ENCODE measurements around the gene CERT1.

The CERT1 gene

GRCh38 chr5:75366787-75367186 is 144.6 kb downstream of the CERT1 start:
- Histone ChIP-seq H3K36me3 (ENCODE audit: insufficient read depth, low read length) (peaks cover 17% of the 10 kb centered on the region; the same call in 1 of the 2 replicates), H2AFZ (ENCODE audit: low read length) (no peak overlapping the region), H4K20me1 (ENCODE audit: insufficient read depth, low read length) (no peaks in the 10 kb centered on the region), H3K79me2 (ENCODE audit: insufficient read depth, low read length) (no peaks in the 10 kb centered on the region), H3K9me3 (ENCODE audit: low read length) (no peaks in the 10 kb centered on the region), H3K9ac (ENCODE audit: low read length) (no peak overlapping the region), H3K4me3 (ENCODE audit: low read depth, low read length, poor library complexity, severe bottlenecking) (no peak overlapping the region), H3F3A (ENCODE audit: insufficient read depth, low read length) (peaks cover 1% of the 10 kb centered on the region; the same call in 1 of the 2 replicates), H3K27me3 (ENCODE audit: insufficient read depth, low read length) (no peaks in the 10 kb centered on the region), H3K27ac (ENCODE audit: low read depth, low read length, poor library complexity, severe bottlenecking) (no peak overlapping the region), H3K9me2 (ENCODE audit: low read depth, low read length) (no peaks in the 10 kb centered on the region), H3K4me2 (ENCODE audit: low read length) (no peak overlapping the region), H3K4me1 (ENCODE audit: insufficient read depth, low read length, severe bottlenecking) (no peaks in the 10 kb centered on the region)
- TF ChIP-seq EZH2 (IDR thresholded peaks at IDR 0.05; ENCODE audit: borderline replicate concordance, low read length): no peak
- no peak for TF ChIP-seq CTCF (IDR thresholded peaks at IDR 0.05; ENCODE audit: low read length)

- Histone ChIP-seq H3K9ac (ENCODE audit: low read length) (no peak overlapping the region), H3K4me3 (ENCODE audit: low read depth, low read length, poor library complexity, severe bottlenecking) (no peak overlapping the region), H3K4me2 (ENCODE audit: low read length) (no peak overlapping the region), H3F3A (ENCODE audit: insufficient read depth, low read length) (peaks cover 5% of the 10 kb centered on the region; the same call in 1 of the 2 replicates), H2AFZ (ENCODE audit: low read length) (no peak overlapping the region), H3K4me1 (ENCODE audit: insufficient read depth, low read length, severe bottlenecking) (no peaks in the 10 kb centered on the region), H3K27ac (ENCODE audit: low read depth, low read length, poor library complexity, severe bottlenecking) (no peak overlapping the region), H4K20me1 (ENCODE audit: insufficient read depth, low read length) (no peaks in the 10 kb centered on the region), H3K79me2 (ENCODE audit: insufficient read depth, low read length) (no peaks in the 10 kb centered on the region), H3K9me2 (ENCODE audit: low read depth, low read length) (no peaks in the 10 kb centered on the region), H3K9me3 (ENCODE audit: low read length) (no peaks in the 10 kb centered on the region), H3K36me3 (ENCODE audit: insufficient read depth, low read length) (peaks cover 27% of the 10 kb centered on the region), H3K27me3 (ENCODE audit: insufficient read depth, low read length) (no peaks in the 10 kb centered on the region)
- TF ChIP-seq CTCF (IDR thresholded peaks at IDR 0.05; ENCODE audit: low read length): no peak
- TF ChIP-seq EZH2 (IDR thresholded peaks at IDR 0.05; ENCODE audit: borderline replicate concordance, low read length): no peak
Measured at GRCh38 chr5:75365740-75366139, 145.7 kb downstream of the CERT1 start.

- peaks cover 5% of the 10 kb centered on the region; the same call in 1 of the 2 replicates for H3F3A ChIP-seq (ENCODE audit: insufficient read depth, low read length)
- H3K9me3 ChIP-seq (ENCODE audit: low read length): no peaks in the 10 kb centered on the region
- H3K9ac ChIP-seq (ENCODE audit: low read length): no peak overlapping the region
- no peaks in the 10 kb centered on the region for H3K4me1 ChIP-seq (ENCODE audit: insufficient read depth, low read length, severe bottlenecking)
- no peak overlapping the region for H3K4me2 ChIP-seq (ENCODE audit: low read length)
- H3K27ac ChIP-seq (ENCODE audit: low read depth, low read length, poor library complexity, severe bottlenecking): no peak overlapping the region
- peaks cover 38% of the 10 kb centered on the region for H3K36me3 ChIP-seq (ENCODE audit: insufficient read depth, low read length)
- no peak overlapping the region for H3K4me3 ChIP-seq (ENCODE audit: low read depth, low read length, poor library complexity, severe bottlenecking)
- no peaks in the 10 kb centered on the region for H3K27me3 ChIP-seq (ENCODE audit: insufficient read depth, low read length)
- H4K20me1 ChIP-seq (ENCODE audit: insufficient read depth, low read length): no peaks in the 10 kb centered on the region
- TF ChIP-seq EZH2 (IDR thresholded peaks at IDR 0.05; ENCODE audit: borderline replicate concordance, low read length) (no peak), CTCF (IDR thresholded peaks at IDR 0.05; ENCODE audit: low read length) (no peak)
- H3K79me2 ChIP-seq (ENCODE audit: insufficient read depth, low read length): no peaks in the 10 kb centered on the region
- H3K9me2 ChIP-seq (ENCODE audit: low read depth, low read length): no peaks in the 10 kb centered on the region
- H2AFZ ChIP-seq (ENCODE audit: low read length): no peak overlapping the region
Measured at GRCh38 chr5:75364571-75365280, 146.7 kb downstream of the CERT1 start.

Data from OCI-LY1 (cell line).